HT1080 (cell line): ENCODE data around the gene PRR29. TPM values are rescaled to one million over a fixed set of nuclear protein-coding genes. Genes with fewer than 3 reads are reported as not detected.

Source experiments
- DNase-seq: peaks from one replicate; pipeline ENCODE4 v3.0.0-alpha.2; 2015; ENCODE audit warnings: low read depth
- total RNA-seq: library from RNA; depleted of rRNA; stranded (reverse); fragments of >200 nt; shearing (Covaris generic); gene quantifications from 2 replicates; pipeline ENCODE4 v1.2.3, GENCODE V29; 2014; rRNA removed

Gene PRR29
- total RNA-seq, 1 experiment from 2014 or later: 0.08 TPM

GRCh38 chr17:64040206-64040605, 42.1 kb downstream of the PRR29 start:
- no peak for DNase-seq

GRCh38 chr17:64041912-64042311, 43.8 kb downstream of the PRR29 start:
- DNase-seq: no peak

GRCh38 chr17:64042700-64043485, 44.7 kb downstream of the PRR29 start:
- no peak for DNase-seq

DNA sequence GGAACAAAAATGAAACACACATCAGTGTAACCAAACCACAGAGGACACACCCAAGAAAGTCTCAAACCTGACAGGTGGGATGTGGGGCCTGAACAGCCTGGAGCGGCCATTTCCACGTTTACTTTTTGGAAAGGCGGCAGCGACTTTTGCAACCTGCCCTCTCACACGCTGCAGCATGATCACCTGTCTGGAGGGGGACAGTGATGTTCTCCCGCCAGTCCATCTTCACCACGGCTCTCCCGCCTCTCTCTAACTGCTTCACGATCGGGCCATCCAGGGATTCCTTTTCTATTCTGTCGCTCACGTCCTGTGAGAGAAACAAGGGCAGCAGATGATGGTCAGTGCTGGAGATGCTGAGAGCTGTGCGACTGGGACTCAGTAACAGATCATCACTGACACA, 47.0 kb downstream of the PRR29 start:
- DNase-seq: no peak

- no peak for DNase-seq
Observed at GRCh38 chr17:64048805-64049204, 50.7 kb downstream of the PRR29 start.

DNA sequence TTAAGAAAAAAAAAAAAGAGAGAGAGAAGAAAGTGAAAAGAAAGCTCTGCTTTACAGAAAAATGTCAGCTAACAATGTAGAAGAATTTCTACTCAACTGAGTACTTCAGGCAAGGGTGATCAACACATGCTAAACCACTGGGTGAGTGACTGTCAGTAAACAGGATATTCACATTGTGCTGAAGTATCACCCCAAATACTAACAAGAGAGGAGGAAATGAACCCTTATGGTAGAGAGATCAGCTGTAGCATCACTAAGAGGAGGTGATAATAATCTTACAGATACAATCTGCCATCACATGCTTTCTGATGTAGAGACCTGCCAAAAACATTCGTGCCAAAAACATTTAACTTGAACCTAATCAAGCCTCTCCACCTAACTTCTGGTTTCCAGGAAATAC, 53.0 kb downstream of the PRR29 start:
- DNase-seq: no peak

DNA sequence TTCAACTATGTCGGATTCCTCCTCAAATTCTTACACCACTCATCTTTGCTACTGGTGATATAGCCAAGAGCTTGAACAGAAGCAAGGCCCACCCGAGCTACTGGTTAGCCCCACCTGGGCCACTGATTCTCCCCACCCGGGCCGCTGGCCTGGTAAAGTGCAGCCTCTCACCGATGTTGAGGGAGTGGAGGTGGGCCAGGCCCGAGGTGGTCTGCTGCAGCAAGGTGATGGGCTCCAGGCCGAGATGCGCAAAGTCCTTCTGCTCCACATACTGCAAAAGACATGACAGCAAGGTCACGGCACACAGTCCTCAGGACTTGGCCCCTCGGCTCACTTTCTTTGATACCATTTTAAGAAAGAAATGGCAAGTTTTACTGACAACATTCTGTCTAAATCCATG, 55.0 kb downstream of the PRR29 start:
- no peak for DNase-seq

Other genes starting within 250 kb of the PRR29 start
- gene CCDC47, start 224.8 kb upstream of the PRR29 start, total RNA-seq: 52.1 and 78.0 TPM in 2 replicates
- gene DDX42, start 224.2 kb upstream of the PRR29 start, total RNA-seq: 36.9 and 44.9 TPM in 2 replicates
- gene PSMC5, start 170.9 kb upstream of the PRR29 start, total RNA-seq: 79.2 and 110 TPM in 2 replicates
- 142 and 158 TPM in 2 replicates for gene FTSJ3, start 170.7 kb upstream of the PRR29 start, total RNA-seq
- 99.5 and 106 TPM in 2 replicates for gene SMARCD2, start 155.7 kb upstream of the PRR29 start, total RNA-seq
- gene CSH2, start 124.7 kb upstream of the PRR29 start, total RNA-seq: not detected in 2 replicates
- not detected in 2 replicates for gene GH2, start 116.4 kb upstream of the PRR29 start, total RNA-seq
- not detected in 2 replicates for gene CSH1, start 101.8 kb upstream of the PRR29 start, total RNA-seq
- not detected in 2 replicates for gene CSHL1, start 87.1 kb upstream of the PRR29 start, total RNA-seq
- gene GH1, start 79.5 kb upstream of the PRR29 start, total RNA-seq: not detected in 2 replicates
- 0.10 and 0.33 TPM in 2 replicates for gene CD79B, start 66.0 kb upstream of the PRR29 start, total RNA-seq
- not detected in 2 replicates for gene SCN4A, start 25.4 kb upstream of the PRR29 start, total RNA-seq
- gene ICAM2, start 22.3 kb downstream of the PRR29 start, total RNA-seq: 8.2 and 9.5 TPM in 2 replicates
- 2.5 and 4.6 TPM in 2 replicates for gene ERN1, start 131.8 kb downstream of the PRR29 start, total RNA-seq